ENCODE results near the gene WDR20. TPM values are rescaled to one million over a fixed set of nuclear protein-coding genes. Genes with fewer than 3 reads are reported as not detected.
A peak's percentile ranks its signal among the peaks of the same experiment; 100 is the strongest.

WDR20 gene
- total and polyA plus RNA-seq, 2 of the 4 experiments (the other 2 are of a cell fraction): 20.3 to 27.4 TPM

DNA sequence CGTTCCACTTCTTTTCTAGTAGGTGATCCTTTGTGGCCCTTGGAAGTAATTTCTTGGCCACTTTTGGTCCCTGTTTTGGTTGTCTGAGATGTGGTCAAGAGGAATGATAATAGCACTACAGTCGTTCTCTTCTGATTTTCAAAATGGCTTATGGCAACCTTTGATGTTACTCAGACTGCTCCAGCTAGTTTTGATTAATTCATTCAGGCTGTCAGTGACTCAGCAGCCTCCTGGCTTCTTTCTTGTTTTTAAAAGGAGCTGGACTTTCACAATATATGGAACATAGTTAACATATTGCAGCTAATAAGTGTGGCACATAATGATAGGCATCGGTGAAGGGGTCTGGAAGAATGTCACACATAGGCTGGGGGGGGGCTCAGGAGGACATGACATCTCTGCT, 47.3 kb downstream of the WDR20 start:
- in situ Hi-C loops (cut with MboI; ENCODE audit: low sequenced_read_pairs): no loop called here
- H3K9me3 ChIP-seq (ENCODE audit: control insufficient read depth, insufficient read depth, low read length): no peaks in the 10 kb centered on the region
- H2BK20ac ChIP-seq (ENCODE audit: low read depth, low read length): no peak overlapping the region
- WGBS, 2 experiments (ENCODE audit: extremely low coverage in 2 of 2, insufficient read length in 1 of 2): 13% methylated on average over 1 of the region's 3 CpGs; no CpG with 5 or more reads in 1 of the 2 experiments
- no peak overlapping the region for H3K4me3 ChIP-seq (ENCODE audit: insufficient read depth, low read depth, low read length)
- peak overlapping the region; percentile 77 for H3K4me2 ChIP-seq (ENCODE audit: low read depth, low read length)
- H4K5ac ChIP-seq (ENCODE audit: low read depth, low read length): no peak overlapping the region
- no peak overlapping the region for H2AFZ ChIP-seq (replicated peaks; ENCODE audit: low read length, poor library complexity)
- no peak overlapping the region for H2BK120ac ChIP-seq (ENCODE audit: low read depth, low read length)
- peaks cover 51 to 78% of the 10 kb centered on the region in 2 experiments for H3K79me1 ChIP-seq (ENCODE audit: low read depth in 1 of 2, low read length in 2 of 2)
- H2BK15ac ChIP-seq (ENCODE audit: low read depth, low read length): no peak overlapping the region
- no peak overlapping the region for H3K14ac ChIP-seq (replicated peaks; ENCODE audit: low read depth, low read length)
- H3K27ac ChIP-seq (ENCODE audit: insufficient read depth, low read length): peak overlapping the region; percentile 28; the same call in 1 of the 2 replicates
- TF ChIP-seq NFE2L2 (IDR thresholded peaks at IDR 0.05; ENCODE audit: low read depth, low read length) (peak; percentile 74), RFX5 (IDR thresholded peaks at IDR 0.05; ENCODE audit: low read depth, low read length) (no peak), CEBPB (IDR thresholded peaks at IDR 0.05; ENCODE audit: low read depth, low read length) (peak; percentile 79), RCOR1 (IDR thresholded peaks at IDR 0.05; ENCODE audit: insufficient replicate concordance, low read length) (no peak), FOS (IDR thresholded peaks at IDR 0.05; ENCODE audit: low read depth, low read length) (peak; percentile 83), MXI1 (IDR thresholded peaks at IDR 0.05; ENCODE audit: borderline replicate concordance, low read depth, low read length) (no peak), MAZ (IDR thresholded peaks at IDR 0.05; ENCODE audit: borderline replicate concordance, low read depth, low read length) (no peak), CHD1 (IDR thresholded peaks at IDR 0.05; ENCODE audit: low read depth, low read length) (no peak), POLR2A (IDR thresholded peaks at IDR 0.05; ENCODE audit: low read depth, low read length) (no peak)
- H2AK5ac ChIP-seq (ENCODE audit: low read depth, low read length): no peak overlapping the region
- peak; percentile 87 for DNase-seq
- BruUV-seq (replicated peaks): no TSS peak
- H3K36me3 ChIP-seq (ENCODE audit: control insufficient read depth, insufficient read depth, low read length): no peaks in the 10 kb centered on the region
- intact Hi-C loops (cut with micrococcal nuclease): no loop called here
- no peak overlapping the region for H3K56ac ChIP-seq (ENCODE audit: extremely low read depth, insufficient read depth, low read length)
- H4K91ac ChIP-seq (ENCODE audit: insufficient read depth, low read depth, low read length): no peak overlapping the region
- dilution Hi-C loops (cut with HindIII; ENCODE audit: low sequenced_read_pairs, unreplicated experiment): no loop called here
- peak overlapping the region; percentile 36 for H2BK5ac ChIP-seq (ENCODE audit: low read depth, low read length, poor library complexity, severe bottlenecking)
- no peak overlapping the region for H4K8ac ChIP-seq (ENCODE audit: low read depth in 2 of 2, low read length in 2 of 2)
- ChIA-PET POLR2A (ENCODE audit: unreplicated experiment) (no interaction called here), CTCF (interaction anchor here (0.6 kb wide), 1 partner anchor 9 kb away, joined by 3 read pairs; no protein-coding TSS in a partner anchor)
- peaks cover 70% of the 10 kb centered on the region for H4K20me1 ChIP-seq (ENCODE audit: insufficient read depth, low read length)
- peaks cover 13% of the 10 kb centered on the region for H3K4me1 ChIP-seq (ENCODE audit: control insufficient read depth, insufficient read depth, low read length)
- no peak overlapping the region for H2AK9ac ChIP-seq (replicated peaks; ENCODE audit: low read depth, low read length, poor library complexity)
- no peak overlapping the region for H3K9ac ChIP-seq (ENCODE audit: low read depth, low read length)
- H3K9me1 ChIP-seq (ENCODE audit: insufficient read depth, low read length): peaks cover 28% of the 10 kb centered on the region
- ATAC-seq (ENCODE audit: low read depth): peak; percentile 87
- H3K18ac ChIP-seq (ENCODE audit: low read depth, low read length): no peak overlapping the region; the same call in 1 of the 2 replicates
- H3K23ac ChIP-seq (ENCODE audit: low read depth, low read length): no peak overlapping the region
- peak overlapping the region; percentile 59; the same call in 1 of the 2 replicates for H3K4ac ChIP-seq (ENCODE audit: low read depth, low read length)
- H3K27me3 ChIP-seq (ENCODE audit: control insufficient read depth, insufficient read depth, low read length): no peaks in the 10 kb centered on the region
